GM18858 (cell line): ENCODE results near the gene DECR2.
"Not testable (repeated sequence)": the region's sequence is repeated elsewhere in the genome, so short reads cannot be mapped to it uniquely, and the experiment has no call there.

Source experiments
- ATAC-seq: cut with Tn5 transposase; IDR thresholded peaks from one replicate; pipeline ENCODE4 v1.9.1; 2021; ENCODE audit not compliant: unreplicated experiment

The DECR2 gene

DNA sequence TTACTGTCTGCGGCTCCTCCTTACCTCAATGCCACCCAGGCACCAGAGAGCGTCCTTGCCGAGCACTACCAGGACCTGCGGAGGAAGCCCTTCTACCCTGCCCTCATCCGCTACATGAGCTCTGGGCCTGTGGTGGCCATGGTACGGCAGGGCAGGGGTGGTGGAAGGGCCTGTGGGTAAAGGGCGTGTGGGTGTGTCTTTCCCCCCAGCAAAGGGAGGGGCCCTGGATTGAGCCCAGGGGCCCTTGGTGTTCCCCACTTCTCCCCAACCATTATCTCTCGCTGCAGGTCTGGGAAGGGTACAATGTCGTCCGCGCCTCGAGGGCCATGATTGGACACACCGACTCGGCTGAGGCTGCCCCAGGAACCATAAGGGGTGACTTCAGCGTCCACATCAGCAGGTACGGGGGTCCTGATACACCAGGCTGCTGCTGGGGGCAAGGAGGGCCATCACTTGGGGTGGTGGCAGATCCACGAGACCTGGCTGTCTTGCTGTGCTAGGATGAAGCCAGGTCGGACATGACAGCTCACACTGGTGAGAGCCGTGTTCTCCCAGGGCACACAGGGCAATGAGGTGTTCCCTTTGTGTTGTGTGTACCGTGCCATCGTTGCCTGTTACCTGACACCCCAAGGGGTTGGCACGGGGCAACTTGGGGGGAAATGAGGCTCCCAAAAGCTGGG is 2.2 kb upstream of the DECR2 start:
- ATAC-seq = no peak

DNA sequence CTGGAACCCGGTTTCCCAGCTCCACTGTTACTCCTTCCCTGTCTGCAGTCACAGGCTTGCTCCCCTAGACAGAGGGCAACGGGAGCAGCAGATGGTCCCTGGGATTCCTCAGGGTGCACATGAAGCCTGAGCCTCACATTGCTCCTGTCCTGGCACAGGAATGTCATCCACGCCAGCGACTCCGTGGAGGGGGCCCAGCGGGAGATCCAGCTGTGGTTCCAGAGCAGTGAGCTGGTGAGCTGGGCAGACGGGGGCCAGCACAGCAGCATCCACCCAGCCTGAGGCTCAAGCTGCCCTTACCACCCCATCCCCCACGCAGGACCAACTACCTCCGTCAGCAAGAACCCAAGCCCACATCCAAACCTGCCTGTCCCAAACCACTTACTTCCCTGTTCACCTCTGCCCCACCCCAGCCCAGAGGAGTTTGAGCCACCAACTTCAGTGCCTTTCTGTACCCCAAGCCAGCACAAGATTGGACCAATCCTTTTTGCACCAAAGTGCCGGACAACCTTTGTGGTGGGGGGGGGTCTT is 1.6 kb upstream of the DECR2 start:
- no peak for ATAC-seq

DNA sequence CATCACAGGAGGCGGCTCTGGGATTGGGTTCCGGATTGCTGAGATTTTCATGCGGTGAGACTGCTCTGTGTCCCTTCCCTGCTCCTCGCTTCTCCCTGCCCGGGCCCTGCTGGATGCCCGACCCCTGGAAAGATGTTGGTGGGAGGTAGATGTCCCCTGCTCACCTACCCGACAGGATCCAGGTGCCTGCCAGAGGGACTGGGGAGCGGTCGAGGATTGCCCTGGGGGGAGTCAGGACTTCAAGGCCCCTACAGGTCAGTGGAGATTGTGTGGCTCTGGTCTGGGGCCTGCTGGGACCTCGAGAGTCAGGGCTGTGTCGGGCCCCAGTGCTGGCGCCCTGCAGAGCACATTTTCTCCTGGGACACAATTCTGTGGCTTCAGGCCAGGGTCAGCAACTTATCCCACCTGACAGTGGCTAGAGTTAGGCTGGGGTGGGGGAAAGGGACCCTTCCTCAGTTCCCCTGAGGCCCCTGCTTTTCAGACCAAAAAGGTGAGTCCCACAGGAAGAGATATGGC is 3.3 kb downstream of the DECR2 start:
- no peak for ATAC-seq

DNA sequence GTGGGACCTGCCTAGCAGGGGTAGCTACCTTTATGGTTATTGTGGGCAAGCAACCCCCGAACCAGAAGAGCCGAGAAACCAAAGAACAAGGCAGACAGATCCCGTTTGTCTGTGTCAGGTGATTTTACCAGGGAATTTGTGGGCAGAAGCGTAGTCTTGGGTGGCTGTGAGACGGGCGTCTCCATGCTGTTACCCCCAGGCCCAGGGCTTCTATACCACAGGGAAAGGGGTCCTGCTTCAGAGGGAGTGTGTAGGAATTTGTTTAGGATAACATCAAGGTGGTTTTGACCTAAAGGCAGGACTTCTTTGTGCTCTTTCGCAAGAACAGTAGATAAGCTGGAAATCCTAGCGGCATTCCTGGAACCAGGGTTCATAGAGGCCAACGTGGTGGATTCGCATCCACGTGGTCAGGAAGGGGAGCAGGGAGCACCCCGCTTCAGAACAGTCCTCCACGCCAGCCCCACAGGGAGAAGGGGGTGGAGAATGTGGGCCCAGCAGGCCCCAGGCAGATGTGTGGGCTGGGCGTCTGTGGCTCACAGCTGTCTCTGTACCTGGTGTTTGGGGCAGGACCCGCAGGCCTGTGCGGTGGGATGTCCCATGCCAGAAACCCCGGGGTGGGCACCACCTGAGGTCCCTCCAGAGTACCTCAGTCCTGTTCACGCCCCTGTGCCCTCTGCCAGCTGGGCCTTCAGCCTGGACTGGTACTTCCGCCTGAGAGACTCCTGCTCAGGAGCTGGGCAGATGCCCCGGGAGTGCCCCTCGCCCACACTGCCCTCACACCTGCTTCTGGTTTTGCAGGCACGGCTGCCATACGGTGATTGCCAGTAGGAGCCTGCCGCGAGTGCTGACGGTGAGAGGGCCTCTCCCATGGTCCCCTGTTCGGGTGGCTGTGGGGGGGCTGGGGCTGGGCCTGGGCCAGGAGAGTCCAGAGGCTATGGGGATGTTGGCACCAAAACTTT is 4.1 kb downstream of the DECR2 start:
- ATAC-seq = no peak

DNA sequence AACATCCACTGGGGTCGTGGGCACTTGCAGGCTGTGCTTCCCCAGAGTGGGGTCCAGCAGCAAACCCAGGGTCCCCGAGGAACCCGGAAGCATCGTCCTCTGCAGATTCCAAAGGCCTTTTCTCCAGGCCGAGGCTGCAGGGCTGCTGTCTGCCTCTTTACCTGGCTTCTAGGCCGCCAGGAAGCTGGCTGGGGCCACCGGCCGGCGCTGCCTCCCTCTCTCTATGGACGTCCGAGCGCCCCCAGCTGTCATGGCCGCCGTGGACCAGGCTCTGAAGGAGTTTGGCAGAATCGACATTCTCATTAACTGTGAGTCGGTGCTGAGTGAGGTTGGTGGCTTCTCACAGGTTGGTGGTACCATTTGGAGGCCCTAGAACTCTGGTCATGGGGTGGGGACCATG is 5.6 kb downstream of the DECR2 start:
- ATAC-seq = no peak

DNA sequence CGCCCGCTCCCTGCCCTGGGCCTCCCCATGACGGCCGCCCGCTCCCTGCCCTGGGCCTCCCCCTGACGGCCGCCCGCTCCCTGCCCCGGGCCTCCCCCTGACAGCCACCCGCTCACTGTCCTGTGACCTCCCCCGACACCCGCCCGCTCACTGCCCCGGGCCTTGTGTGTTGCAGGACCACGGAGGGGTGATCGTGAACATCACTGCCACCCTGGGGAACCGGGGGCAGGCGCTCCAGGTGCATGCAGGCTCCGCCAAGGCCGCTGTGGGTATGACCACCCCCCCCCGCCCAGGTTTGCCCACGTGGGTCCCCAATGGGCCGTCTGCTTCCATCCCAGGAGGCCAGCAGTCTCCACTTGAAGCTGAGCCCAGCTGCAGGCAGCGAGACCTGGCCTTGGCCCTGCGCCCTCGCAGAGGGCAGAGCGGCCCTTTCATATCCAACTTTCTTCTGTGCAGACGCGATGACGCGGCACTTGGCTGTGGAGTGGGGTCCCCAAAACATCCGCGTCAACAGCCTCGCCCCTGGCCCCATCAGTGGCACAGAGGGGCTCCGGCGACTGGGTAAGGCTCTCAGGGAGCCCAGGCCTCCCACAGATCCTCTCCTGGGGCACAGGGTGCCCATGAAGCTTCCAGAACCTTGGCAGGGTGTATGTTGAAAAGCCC is 9.0 kb downstream of the DECR2 start:
- no peak for ATAC-seq

DNA sequence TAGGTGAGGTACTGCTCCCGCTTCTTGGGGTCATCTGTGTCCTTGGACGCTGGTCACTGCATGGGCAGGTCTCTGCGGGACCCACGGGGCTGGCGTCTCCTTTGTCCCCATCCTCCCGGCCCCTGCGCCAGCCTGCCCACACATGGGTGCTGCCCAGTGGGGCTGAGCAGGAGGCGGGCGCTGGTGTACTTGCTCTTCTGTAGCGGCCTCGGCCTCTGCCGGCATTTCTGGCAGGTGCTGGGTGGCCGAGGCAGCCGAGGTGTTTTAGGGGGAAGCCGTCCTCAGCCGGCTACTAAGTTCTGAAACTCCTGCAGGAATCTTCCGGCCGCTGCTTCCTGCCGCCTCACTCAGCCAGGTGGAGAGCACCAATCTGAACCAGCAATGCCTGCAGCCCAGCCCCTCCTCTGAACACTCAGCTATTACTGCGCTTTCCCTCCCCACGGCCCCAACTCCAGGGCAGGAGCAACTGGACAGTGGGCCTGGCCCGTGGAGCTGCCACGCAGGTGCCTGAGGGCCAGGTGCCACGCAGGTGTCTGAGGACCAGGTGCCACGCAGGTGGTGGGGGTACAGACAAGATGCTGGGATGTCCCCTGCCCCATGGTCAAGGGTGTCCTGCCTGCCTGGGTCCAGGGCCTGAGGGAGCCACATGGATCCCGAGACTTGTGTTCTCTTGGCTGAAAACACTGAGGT is 10.0 kb downstream of the DECR2 start:
- no peak for ATAC-seq

DNA sequence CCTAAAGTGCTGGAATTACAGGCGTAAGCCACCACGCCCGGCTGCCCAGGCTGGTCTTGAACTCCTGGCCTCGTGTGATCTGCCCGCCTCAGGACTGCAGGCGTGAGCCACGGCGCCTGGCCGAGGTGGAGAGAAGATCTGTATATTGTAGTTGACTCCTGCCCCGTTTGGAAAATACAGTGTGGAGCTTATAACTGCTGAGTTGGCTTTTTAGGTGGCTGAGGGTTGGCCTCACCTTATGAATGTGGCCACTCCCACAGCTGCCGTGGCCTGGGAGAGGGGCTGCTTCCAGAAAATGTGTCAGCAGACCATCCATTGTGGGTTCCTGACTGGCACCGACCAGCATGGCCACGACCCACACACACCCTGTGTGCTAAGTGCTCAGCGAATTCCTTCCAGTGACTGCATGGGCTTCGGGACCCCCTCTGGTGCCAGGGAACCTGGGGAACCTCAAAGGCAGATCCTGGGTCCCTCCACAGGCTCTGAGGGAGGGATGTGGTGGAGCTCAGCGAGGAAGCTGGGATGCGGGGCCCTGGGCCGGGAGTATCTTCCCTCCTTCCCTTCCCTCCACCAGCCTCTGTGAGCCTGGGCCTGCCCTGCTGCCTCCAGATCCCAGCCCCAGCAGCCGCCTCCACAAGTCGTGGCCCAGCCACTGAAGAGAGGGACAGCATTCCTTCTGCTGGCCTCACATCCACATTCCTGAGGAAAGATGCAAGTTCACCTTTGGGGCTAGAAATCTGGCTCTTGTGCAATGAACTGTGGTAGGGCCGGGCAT is 12.9 kb downstream of the DECR2 start:
- ATAC-seq = no peak

DNA sequence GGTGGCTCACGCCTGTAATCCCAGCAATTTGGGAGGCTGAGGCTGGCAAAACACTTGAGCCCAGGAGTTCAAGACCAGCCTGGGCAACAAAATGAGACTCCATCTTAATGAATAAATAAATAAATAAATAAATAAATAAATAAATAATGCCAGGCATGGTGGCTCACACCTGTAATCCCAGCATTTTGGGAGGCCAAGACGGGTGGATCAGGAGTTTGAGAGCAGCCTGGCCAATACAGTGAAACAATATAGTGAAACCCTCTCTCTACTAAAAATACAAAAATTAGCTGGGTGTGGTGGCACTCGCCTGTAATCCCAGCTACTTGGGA is 13.4 kb downstream of the DECR2 start:
- ATAC-seq = not testable (repeated sequence)

DNA sequence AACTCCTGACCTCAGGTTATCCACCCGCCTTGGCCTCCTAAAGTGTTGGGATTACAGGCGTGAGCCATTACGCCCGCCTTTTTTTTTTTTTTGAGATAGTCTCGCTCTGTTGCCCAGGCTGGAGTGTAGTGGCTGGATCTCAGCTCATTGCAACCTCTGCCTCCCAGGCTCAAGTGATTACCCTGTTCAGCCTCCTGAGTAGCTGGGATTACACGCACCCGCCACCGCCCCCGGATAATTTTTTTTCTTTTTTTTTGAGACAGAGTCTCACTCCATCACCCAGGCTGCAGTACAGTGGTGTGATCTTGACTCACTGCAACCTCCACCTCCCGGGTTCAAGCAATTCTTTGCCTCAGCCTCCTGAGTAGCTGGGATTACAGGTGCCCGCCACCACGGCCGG is 20.5 kb downstream of the DECR2 start:
- not testable (repeated sequence) for ATAC-seq

DNA sequence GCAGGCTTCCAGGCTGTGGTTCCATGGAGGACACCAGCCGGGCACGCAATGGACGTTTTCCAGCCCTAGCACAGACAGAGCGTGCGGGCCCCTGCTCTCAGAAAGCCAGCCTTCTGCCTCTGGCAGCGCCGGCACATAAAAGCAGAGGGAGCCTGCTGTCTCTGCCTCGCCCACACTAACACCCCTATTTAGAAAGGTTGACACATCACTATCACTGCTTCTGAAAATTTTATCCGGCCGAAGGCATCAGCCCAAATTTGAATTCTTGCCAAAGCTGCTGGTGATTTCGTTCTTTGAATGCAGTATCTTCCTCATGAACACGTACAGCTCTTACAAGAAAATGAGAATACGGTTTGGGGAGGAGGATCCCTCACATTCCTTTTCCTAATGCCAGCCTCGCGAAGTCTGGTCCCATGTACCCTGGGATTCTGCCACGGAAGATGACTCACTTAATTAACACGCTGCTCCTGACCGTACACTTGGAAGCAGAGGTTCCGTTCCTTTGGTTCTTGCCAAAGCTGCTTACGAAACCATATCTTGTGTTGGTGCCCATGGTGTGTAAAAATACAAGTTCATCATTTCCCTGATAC is 22.4 kb downstream of the DECR2 start:
- no peak for ATAC-seq

DNA sequence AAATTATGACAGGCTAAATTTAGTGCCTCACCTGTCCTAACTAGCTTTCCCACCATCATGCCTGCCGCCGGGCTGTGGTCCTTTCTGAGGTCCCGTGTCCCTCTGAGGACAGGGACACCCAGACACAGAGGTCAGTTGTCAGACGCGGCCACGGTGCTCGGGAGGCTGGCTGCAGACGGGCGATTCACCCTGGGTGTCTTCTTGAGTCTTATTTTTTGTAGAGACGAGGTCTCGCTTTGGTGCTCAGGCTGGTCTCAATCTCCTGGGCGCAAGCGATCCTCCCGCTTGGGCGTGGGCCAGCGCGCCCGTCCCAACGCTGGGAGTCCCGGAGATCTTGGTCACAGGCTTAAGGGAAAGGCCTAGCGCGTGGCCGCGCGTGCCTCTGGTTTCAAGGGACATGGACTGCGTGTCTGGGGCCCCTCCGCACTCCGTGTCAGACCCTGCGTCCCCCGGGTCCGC is 23.0 kb downstream of the DECR2 start:
- ATAC-seq = no peak

DNA sequence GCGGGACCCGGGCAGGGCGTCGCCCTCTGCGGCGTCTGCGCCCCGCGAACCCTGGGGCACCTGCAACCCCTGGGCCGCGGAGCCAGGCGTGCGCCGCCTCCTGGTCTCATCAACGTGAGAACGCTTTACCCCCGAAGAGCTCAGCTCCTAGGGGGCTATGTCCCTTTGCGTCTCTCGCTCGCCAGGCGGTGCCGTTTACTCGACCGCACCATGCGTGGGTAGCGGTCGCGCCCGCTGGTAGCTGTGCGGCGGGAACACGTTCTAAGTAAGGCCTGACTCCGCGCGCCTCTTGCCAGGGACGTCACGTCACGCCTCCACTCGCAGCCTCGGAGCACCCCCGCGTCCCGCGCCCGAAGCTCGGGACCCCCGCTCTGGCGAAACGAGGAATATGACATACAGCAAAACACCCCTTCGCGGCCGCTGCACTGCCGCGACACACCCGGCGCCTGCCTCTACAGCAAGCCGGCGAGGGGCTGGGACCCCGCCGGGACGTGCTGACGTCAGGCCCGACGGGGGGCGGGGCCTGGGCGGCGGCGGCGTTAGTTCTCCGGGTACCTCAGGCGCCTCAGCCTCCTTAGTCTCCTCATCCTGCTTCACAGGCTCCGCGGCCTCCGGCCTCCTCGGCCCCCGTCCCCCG is 23.5 kb downstream of the DECR2 start, which contains the start of gene RAB11FIP3:
Gene RAB11FIP3, plus strand, starts transcription at position 568 of the 637 bp plus-strand sequence. CDS start 358 bp downstream, outside the sequence.
- ATAC-seq = peak; percentile 54

DNA sequence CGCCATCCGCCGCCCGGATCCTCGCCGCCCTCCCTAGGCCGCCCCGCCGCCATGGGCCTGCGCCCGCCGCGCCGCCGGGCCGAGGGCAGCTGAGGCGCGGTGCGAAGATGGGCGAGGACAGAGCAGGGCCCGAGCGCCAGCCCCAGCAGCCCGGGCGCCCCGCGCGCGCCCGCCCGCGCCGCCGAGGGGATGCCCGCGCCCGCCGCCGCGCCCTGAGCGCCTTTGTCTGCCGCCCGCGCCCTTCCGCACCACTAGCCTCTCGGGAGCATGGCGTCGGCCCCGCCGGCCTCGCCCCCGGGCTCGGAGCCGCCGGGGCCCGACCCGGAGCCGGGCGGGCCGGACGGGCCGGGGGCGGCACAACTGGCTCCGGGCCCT is 24.0 kb downstream of the DECR2 start:
- ATAC-seq = peak; percentile 17

DNA sequence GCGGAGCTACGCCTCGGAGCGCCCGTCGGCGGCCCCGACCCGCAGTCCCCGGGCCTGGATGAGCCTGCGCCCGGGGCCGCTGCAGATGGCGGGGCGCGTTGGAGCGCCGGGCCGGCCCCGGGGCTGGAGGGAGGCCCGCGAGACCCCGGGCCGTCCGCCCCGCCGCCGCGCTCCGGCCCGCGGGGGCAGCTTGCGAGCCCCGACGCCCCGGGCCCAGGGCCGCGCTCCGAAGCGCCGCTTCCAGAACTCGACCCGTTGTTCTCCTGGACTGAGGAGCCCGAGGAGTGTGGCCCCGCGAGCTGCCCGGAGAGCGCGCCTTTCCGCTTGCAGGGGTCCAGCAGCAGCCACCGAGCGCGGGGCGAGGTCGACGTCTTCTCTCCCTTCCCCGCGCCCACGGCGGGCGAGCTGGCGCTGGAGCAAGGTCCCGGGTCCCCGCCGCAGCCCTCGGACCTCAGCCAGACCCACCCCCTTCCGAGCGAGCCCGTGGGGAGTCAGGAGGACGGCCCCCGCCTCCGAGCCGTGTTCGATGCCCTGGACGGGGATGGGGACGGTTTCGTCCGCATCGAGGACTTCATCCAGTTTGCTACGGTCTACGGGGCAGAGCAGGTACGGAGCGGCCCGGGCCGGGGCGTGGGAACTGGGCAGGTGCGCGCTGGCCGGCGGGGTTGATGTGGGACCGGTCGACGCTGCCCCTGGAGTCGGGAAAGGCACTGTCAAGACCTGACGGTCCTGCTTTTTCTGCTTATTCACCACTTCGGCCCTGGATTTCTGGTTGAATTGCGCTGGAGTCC is 24.6 kb downstream of the DECR2 start:
- no peak for ATAC-seq

DNA sequence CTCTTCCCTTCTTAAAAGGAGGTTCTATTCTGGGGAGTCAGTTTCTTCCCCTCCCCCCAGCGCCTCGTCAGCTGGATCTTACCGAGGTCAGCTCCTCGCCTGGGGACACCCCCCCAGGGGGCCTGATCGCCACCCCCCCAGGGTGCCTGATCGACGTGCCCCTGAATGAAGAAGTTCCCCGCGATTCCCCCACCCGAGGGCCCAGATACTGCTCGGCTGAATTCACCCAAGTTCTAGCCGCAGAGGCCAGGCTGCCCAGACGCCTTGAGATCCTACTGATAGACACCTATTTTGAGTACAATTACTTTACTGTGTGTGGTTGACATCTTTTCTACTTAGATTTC is 25.2 kb downstream of the DECR2 start:
- ATAC-seq = no peak

DNA sequence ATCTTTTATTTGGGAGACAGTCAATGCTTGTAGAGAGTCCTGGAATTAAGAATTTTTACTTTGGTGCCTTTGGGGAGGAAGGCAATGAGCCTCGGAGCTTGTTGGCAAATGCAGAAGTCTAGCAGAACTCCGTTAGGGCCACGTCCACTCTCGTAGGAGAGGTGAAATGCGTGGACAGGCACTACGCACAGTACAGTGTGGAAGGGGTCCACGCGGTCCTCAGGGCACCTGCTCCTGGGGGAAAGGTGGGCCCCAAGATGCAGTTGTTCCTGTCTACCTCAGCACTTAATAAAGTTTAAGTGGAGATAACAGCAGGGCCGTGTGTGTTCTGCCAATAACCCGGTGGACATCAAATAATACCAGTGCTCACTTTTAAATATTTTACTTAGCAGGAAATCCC is 25.6 kb downstream of the DECR2 start:
- ATAC-seq = no peak

DNA sequence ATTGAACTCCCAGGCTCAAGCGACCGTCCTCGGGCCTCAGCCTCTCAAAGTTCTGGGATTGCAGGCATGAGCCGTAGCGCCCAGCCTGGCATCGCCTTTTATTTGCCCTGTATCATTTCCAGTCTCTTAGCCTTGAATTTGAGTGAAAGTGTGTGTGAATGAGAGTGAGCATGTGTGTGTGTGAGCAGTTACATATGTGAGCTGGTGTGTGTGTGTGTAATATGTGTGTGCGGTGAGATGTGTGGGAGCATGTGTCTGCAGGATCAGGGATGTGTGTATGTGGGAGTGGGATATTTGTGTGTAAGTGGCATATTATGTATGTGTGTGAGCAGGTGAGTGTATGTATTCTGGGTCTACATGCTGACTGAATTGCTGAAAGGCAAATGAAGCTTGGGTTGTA is 29.2 kb downstream of the DECR2 start:
- ATAC-seq = no peak
